ENCODE results near the gene EIF4E3.

DNA sequence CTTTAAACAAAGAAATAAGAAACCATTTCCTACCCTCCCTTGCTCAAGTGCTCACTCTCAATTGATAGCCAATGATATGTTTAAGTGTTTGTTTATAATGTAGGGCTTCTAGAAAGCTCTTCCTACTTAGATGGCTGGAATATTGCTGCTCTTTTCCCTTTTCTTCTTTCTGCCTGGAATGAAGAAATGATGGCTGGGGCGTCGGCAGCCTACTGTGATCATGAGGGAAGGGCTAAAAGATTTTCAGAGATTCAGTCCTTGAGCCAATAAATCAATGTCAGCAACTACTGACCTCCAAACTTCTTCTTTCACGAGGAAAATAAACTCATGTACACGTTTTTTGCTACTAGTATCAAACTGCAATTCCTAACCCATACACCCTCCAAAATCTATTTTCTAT is 26.4 kb upstream of the EIF4E3 start:
- TF ChIP-seq POLR2AphosphoS5 (IDR thresholded peaks at IDR 0.05) (no peak), EP300 (IDR thresholded peaks at IDR 0.05) (no peak)
- TF ChIP-seq, protein P1, sequence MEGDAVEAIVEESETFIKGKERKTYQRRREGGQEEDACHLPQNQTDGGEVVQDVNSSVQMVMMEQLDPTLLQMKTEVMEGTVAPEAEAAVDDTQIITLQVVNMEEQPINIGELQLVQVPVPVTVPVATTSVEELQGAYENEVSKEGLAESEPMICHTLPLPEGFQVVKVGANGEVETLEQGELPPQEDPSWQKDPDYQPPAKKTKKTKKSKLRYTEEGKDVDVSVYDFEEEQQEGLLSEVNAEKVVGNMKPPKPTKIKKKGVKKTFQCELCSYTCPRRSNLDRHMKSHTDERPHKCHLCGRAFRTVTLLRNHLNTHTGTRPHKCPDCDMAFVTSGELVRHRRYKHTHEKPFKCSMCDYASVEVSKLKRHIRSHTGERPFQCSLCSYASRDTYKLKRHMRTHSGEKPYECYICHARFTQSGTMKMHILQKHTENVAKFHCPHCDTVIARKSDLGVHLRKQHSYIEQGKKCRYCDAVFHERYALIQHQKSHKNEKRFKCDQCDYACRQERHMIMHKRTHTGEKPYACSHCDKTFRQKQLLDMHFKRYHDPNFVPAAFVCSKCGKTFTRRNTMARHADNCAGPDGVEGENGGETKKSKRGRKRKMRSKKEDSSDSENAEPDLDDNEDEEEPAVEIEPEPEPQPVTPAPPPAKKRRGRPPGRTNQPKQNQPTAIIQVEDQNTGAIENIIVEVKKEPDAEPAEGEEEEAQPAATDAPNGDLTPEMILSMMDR (IDR thresholded peaks at IDR 0.05) = no peak

Data from upper lobe of left lung (tissue), 4 donors.